Spleen (tissue), 7 donors: ENCODE data around the gene PGA4.
"Not testable (repeated sequence)": the region's sequence is repeated elsewhere in the genome, so short reads cannot be mapped to it uniquely, and the experiment has no call there.

Experiments used
- CTCF ChIP-seq, 11 experiments: fragments of 200-600 bp in 7 of 11; fragments of 450-650 bp in 4 of 11; sonication (generic) in 4 of 11; IDR thresholded peaks in 8 of 11; conservative IDR thresholded peaks in 3 of 11; 1 replicate in 7 of 11; 2 replicates in 4 of 11; pipeline versions ENCODE4 v1.4.0 to v1.8.0; 2016 to 2021; ENCODE audit warnings: antibody characterized with exemption in 11 of 11, inconsistent platforms in 4 of 11, mild to moderate bottlenecking in 1 of 11
- POLR2AphosphoS5 ChIP-seq, 3 donors: sonication (generic); formaldehyde crosslinking; IDR thresholded peaks; one replicate each; pipeline ENCODE4 v1.5.1; 2017; ENCODE audit warnings: antibody characterized with exemption in 3 of 3
- donor health status: DM: no; HTN: no; CAD: no; lungs with moderate emphysema.
- donor health status: DM: no; HTN: no; CAD: no.
- donor health status: DM: no; HTN: no; CAD: no.

- TF ChIP-seq CTCF (IDR thresholded peaks at IDR 0.05 in 8 of 11, conservative IDR thresholded peaks at IDR 0.05 in 3 of 11); POLR2AphosphoS5 (IDR thresholded peaks at IDR 0.05): not testable (repeated sequence)
These were observed 19.0 kb upstream of the PGA4 start, which contains the start of gene PGA3 for GRCh38 chr11:61202950-61203746.
